PC-3 (cell line): ENCODE results near the gene HUWE1.

ENCODE experiments used
- CTCF ChIP-seq: fragments of 300-600 bp; sonication (generic); conservative IDR thresholded peaks from 2 replicates; pipeline ENCODE4 v1.5.1; 2017; ENCODE audit warnings: antibody characterized with exemption, low read depth, mild to moderate bottlenecking, low read length
- EZH2 ChIP-seq: fragments of 300-600 bp; sonication (generic); IDR thresholded peaks from one replicate; pipeline ENCODE4 v1.6.1; 2017; ENCODE audit warnings: antibody characterized with exemption, mild to moderate bottlenecking, low read length; ENCODE audit not compliant: unreplicated experiment
- EZH2phosphoT487 ChIP-seq: fragments of 300-600 bp; sonication (generic); IDR thresholded peaks from 2 replicates; pipeline ENCODE4 v1.6.1; 2018; ENCODE audit warnings: mild to moderate bottlenecking, antibody characterized with exemption, low read length, borderline replicate concordance

DNA sequence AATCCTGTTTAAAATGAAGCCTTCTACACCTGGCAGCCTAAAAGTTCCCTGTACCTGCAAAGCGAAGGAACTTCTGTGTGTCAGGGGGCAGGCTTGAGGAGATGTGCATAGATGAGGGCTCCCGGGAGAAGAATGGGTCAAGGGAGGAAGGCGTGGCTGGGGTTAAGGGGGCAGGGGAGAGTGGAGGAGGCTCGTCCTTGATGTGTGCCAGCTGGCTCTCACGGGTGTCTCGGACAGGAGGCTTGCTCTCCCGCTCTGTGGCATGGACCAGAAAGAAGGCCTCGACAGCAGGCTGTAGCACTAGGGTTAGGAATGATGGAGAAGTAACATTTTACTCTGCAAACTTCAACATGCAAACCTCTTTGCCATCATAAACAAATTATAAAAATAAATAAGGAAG is 147.7 kb downstream of the HUWE1 start:
- no peak for TF ChIP-seq CTCF
- TF ChIP-seq EZH2 = no peak
- no peak for TF ChIP-seq EZH2phosphoT487
